ENCODE results near the gene SPON1.

The SPON1 gene

GRCh38 chr11:14190992-14191778, 228.7 kb downstream of the SPON1 start:
- DNase-seq = no peak

GRCh38 chr11:14193644-14194043, 231.1 kb downstream of the SPON1 start:
- DNase-seq = no peak

GRCh38 chr11:14202251-14203196, 240.0 kb downstream of the SPON1 start:
- no peak for DNase-seq

GRCh38 chr11:14203321-14203720, 240.8 kb downstream of the SPON1 start:
- DNase-seq = no peak

GRCh38 chr11:14212986-14213385, 250.5 kb downstream of the SPON1 start:
- no peak for DNase-seq

- DNase-seq = no peak
Measured at GRCh38 chr11:14218728-14219127, 256.2 kb downstream of the SPON1 start.

DNA sequence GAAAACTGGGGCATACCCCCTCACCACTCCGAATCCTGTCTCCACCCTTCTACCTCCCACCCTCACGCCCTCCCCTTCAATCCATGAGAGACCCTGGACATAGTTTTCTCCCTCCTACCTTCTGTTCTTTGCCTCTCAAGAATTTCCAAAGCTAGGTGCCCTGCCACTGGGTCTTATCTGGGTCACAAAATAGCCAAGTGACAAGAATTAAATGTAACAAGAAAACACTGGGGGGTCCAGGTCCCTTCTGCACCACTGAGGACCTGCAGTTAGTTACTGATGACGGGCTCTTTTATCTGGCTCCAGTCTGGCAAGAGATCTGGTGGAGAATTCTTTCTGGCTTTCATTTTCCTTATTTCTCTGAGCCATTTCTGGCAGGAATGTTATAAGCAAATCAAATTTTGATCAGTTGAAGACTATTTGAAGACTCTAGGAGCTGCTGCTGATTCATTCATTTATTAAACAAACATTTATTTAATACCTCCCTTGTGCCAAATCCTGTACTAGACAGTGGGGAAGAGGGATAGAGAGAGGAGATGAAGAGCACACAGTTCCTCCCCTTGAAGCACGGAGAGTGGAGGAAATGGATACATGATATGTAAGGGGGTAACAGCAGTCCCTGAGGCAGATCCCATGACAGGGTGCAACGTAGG, 261.2 kb downstream of the SPON1 start:
- no peak for DNase-seq

DNA sequence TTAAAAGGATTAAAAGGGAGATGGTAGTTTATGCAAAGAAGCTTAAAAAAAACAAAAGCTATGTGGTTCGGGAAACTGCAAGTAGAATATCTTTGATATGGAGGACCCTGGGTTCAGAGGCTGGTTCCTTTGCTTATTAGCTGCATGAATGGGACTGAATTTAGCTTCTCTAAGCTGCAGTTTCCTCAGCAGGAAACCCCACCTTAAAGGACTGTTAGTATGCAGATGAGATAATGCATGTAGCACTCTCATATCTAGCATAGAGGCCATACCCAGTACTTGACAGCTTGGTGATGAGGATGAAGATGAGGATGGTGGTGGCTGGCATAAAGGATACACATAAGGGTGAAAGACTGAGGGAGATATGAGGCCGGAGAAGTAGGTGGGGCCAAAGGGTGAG, 261.9 kb downstream of the SPON1 start:
- no peak for DNase-seq

DNA sequence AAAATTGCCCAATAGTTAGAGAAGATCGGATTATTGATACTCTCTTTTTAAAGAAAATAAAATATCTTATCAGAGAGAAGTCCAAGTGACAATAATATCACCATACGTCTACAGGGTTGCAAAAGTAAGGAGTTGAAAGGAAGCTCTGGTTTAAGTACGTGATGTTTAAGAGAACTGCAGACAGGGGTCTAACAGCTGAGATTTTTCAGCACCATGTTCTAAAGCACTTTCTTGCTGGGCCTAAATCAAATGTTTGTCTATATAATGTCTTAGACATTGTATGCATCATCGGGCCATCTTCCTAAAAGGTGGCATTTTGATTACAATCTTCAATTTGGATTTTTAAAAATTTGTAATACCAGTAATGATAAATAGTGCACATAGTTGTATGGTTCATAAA, 263.1 kb downstream of the SPON1 start:
- DNase-seq = no peak

DNA sequence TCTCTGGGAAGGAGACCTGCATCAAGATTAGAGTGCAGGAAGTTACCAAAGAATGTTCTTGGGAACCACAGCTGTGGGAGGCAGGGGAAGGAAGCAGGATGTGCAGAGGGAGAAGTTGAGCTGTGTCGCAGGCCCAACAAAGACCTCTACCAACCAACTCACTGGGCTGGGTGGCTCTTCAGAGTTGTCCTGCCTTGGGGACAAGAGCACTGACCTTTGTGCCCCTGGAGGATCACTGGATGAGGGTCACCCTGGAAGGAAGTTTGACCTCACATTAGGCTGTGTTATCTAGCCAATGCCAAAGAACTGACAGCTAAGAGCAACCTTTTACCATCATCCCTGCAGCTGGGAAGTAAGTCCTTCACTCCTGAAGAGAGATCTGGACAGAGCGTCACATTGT, 265.8 kb downstream of the SPON1 start:
- DNase-seq = no peak

DNA sequence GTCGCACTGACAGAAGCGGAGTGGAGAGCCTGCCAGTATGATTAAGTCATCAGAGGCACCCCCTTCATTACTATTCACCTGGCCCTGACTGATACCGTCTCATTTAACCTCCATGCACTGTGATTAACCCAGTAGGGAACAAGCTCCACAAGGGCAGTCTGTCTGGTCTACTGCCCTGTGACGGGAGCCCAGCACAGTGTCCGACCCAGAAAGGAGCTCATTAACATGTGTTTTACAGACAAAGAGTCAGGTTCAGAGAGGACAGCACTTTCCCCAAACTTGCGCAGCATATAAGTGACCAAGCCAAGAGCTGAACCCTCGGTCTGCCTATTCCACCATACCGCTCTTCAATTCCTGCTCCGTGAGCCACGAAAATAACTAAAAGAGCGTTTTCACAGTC, 266.9 kb downstream of the SPON1 start:
- no peak for DNase-seq

GRCh38 chr11:14230407-14230806, 267.9 kb downstream of the SPON1 start:
- DNase-seq = no peak

DNA sequence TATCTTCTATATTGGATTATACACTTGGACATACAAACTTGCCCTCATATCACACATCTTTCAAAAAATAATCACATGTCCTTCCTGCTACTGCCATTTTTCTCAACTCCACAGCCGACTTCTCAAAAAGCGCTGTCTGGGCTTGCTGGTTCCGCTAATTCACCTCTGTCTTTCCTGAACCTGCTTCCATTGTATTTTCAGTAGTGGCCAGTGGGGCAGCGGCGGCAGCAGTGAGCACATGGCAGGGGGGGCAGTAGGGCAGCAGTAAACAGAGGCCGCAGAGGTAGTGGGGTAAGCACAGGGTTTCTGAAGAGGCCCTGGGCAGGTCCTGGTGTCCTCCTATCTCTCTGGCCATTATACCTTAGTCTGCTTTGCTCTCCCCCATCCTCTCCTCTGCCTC, 270.1 kb downstream of the SPON1 start:
- DNase-seq = no peak

- no peak for DNase-seq
Measured at GRCh38 chr11:14234446-14234845, 271.9 kb downstream of the SPON1 start.

DNA sequence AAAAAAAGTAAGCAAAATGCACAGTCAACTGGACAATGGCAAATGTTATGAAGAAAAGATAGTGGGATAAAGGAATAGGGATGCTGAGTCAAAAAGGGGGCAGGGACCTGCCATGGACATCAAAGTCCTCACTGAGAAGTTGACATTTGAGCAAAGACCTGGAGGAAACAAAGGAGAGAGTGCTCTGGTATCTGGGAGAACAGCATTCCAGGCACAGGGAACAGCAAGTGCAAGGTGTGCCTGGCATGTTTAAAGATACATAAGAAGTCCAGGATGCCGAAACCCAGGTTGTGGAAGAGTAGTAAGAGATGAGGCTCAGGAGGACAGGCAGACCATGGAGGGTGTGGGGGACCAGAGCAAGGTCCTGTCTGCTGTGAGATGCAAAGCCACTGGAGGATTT, 273.2 kb downstream of the SPON1 start:
- no peak for DNase-seq

GRCh38 chr11:14237444-14237961, 275.0 kb downstream of the SPON1 start:
- DNase-seq = no peak

- DNase-seq = no peak
Measured at GRCh38 chr11:14240221-14240620, 277.7 kb downstream of the SPON1 start.

GRCh38 chr11:14240951-14241350, 278.4 kb downstream of the SPON1 start:
- DNase-seq = no peak

GRCh38 chr11:14242187-14242586, 279.7 kb downstream of the SPON1 start:
- no peak for DNase-seq

GRCh38 chr11:14242733-14243132, 280.2 kb downstream of the SPON1 start:
- no peak for DNase-seq

- no peak for DNase-seq
Measured at GRCh38 chr11:14244926-14245325, 282.4 kb downstream of the SPON1 start.

GRCh38 chr11:14245444-14245843, 282.9 kb downstream of the SPON1 start:
- no peak for DNase-seq

- no peak for DNase-seq
Measured at GRCh38 chr11:14248580-14248981, 286.1 kb downstream of the SPON1 start.

Measured in fibroblast of skin of scalp (primary cell).